Endothelial cell of umbilical vein (primary cell): ENCODE data around the gene RYR1. TPM values are rescaled to one million over a fixed set of nuclear protein-coding genes. Genes with fewer than 3 reads are reported as not detected.

Experiments
- BruUV-seq: library from RNA; stranded (reverse); fragments of 400-500 nt; replicated peaks from 2 replicates; lab custom pipeline; 2021; lab: Mats Ljungman, UMichigan
- CTCF ChIA-PET: fragments of 300-600, 350-600 bp; sonication (Branson Sonifier 250); formaldehyde crosslinking; loops from one replicate; lab custom pipeline; 2021; ENCODE audit warnings: antibody characterized with exemption, inconsistent platforms; lab: Charles Lee
- POLR2A ChIA-PET: fragments of 300-600, 350-600 bp; sonication (Branson Sonifier 250); formaldehyde crosslinking; loops from one replicate; lab custom pipeline; 2021; ENCODE audit warnings: antibody characterized with exemption, inconsistent platforms; lab: Charles Lee
- DNase-seq: peaks from one replicate; pipeline ENCODE4 v3.0.0-alpha.2; 2011; ENCODE audit warnings: low read depth, low spot score
- FAIRE-seq: peaks from 2 replicates; lab custom pipeline; 2011; peaks lifted over from hg19 to GRCh38; lab: Jason Lieb, UNC
- H2AFZ ChIP-seq: 2 replicates; pipeline ENCODE4 v1.6.0; 2012; ENCODE audit warnings: low read depth, low read length, control low read depth, inconsistent platforms
- H3K27ac ChIP-seq: 2 replicates; pipeline ENCODE4 v1.5.1; 2011; ENCODE audit warnings: low read depth, mild to moderate bottlenecking, control low read depth, low read length, moderate library complexity; ENCODE audit not compliant: insufficient read depth
- H3K27me3 ChIP-seq, 2 experiments: 2 replicates each; pipeline versions ENCODE4 v1.6.0 to v1.6.1; 2011; ENCODE audit warnings: low read length in 2 of 2, mixed read lengths in 1 of 2; ENCODE audit not compliant: control insufficient read depth in 2 of 2, insufficient read depth in 2 of 2
- H3K36me3 ChIP-seq, 2 experiments: 2 replicates in 1 of 2; 3 replicates in 1 of 2; pipeline ENCODE4 v1.5.1; 2011; ENCODE audit warnings: low read length in 2 of 2, mild to moderate bottlenecking in 1 of 2, moderate library complexity in 1 of 2; ENCODE audit not compliant: control insufficient read depth in 2 of 2, insufficient read depth in 2 of 2; ENCODE audit errors: extremely low read depth in 1 of 2
- H3K4me1 ChIP-seq: 3 replicates; pipeline ENCODE4 v1.5.1; 2011; ENCODE audit warnings: mild to moderate bottlenecking, low read length; ENCODE audit not compliant: control insufficient read depth, insufficient read depth; ENCODE audit errors: extremely low read depth
- H3K4me2 ChIP-seq: 2 replicates; pipeline ENCODE4 v1.6.1; 2011; ENCODE audit warnings: low read length, control low read depth, mixed read lengths; ENCODE audit not compliant: insufficient read depth
- H3K4me3 ChIP-seq, 3 experiments: fragments of 200-600 bp in 1 of 3; sonication (generic), shearing (Covaris generic) in 1 of 3; replicated peaks in 1 of 3; 2 replicates each; pipeline ENCODE4 v1.5.1; 2011 to 2016; ENCODE audit warnings: control low read depth in 3 of 3, low read length in 3 of 3, mild to moderate bottlenecking in 2 of 3, inconsistent platforms in 1 of 3, low read depth in 1 of 3, moderate library complexity in 1 of 3; ENCODE audit not compliant: insufficient read depth in 1 of 3
- H3K79me2 ChIP-seq: 2 replicates; pipeline ENCODE4 v1.6.0; 2012; ENCODE audit warnings: low read length, inconsistent platforms; ENCODE audit not compliant: control insufficient read depth, insufficient read depth
- H3K9ac ChIP-seq: replicated peaks from 2 replicates; pipeline ENCODE3; 2011; ENCODE audit warnings: low read length, control low read depth; ENCODE audit not compliant: insufficient read depth; ENCODE audit errors: extremely low read depth
- H3K9me1 ChIP-seq: replicated peaks from 3 replicates; pipeline ENCODE4 v1.6.0; 2011; ENCODE audit warnings: mild to moderate bottlenecking, low read length; ENCODE audit not compliant: control insufficient read depth, insufficient read depth; ENCODE audit errors: extremely low read depth
- H3K9me3 ChIP-seq: replicated peaks from 2 replicates; pipeline ENCODE4 v1.5.1; 2012; ENCODE audit warnings: low read length, inconsistent platforms; ENCODE audit not compliant: control insufficient read depth, insufficient read depth
- H4K20me1 ChIP-seq: replicated peaks from 2 replicates; pipeline ENCODE3; 2011; ENCODE audit warnings: mild to moderate bottlenecking, low read length; ENCODE audit not compliant: control insufficient read depth, insufficient read depth; ENCODE audit errors: extremely low read depth
- EZH2 ChIP-seq: IDR thresholded peaks from 2 replicates; pipeline ENCODE4 v1.6.1; 2012; ENCODE audit warnings: borderline replicate concordance, low read depth, mild to moderate bottlenecking, moderate library complexity, low read length, inconsistent platforms; ENCODE audit not compliant: severe bottlenecking
- FOS ChIP-seq: IDR thresholded peaks from 2 replicates; pipeline ENCODE4 v1.6.1; 2011; ENCODE audit warnings: mild to moderate bottlenecking, low read length, moderate library complexity, borderline replicate concordance; ENCODE audit not compliant: insufficient read depth
- GATA2 ChIP-seq: IDR thresholded peaks from 2 replicates; pipeline ENCODE4 v1.7.0; 2011; ENCODE audit warnings: low read depth, mild to moderate bottlenecking, moderate library complexity, mixed read lengths, low read length; ENCODE audit not compliant: insufficient read length, insufficient read depth
- JUN ChIP-seq: IDR thresholded peaks from 2 replicates; pipeline ENCODE4 v1.6.1; 2011; ENCODE audit warnings: borderline replicate concordance, low read depth; ENCODE audit not compliant: insufficient read length, insufficient read depth
- MYC ChIP-seq: IDR thresholded peaks from one replicate; pipeline ENCODE4 v1.6.1; 2011; ENCODE audit warnings: mild to moderate bottlenecking, low read depth, low read length
- POLR2A ChIP-seq: IDR thresholded peaks from 2 replicates; pipeline ENCODE4 v1.6.1; 2012; ENCODE audit warnings: low read depth, mild to moderate bottlenecking, control low read depth, low read length
- POLR2AphosphoS5 ChIP-seq: IDR thresholded peaks from 2 replicates; pipeline ENCODE4 v1.6.1; 2012; ENCODE audit warnings: low read depth, mild to moderate bottlenecking, control low read depth, low read length, moderate library complexity; ENCODE audit not compliant: insufficient read depth
- dilution Hi-C: fragments of 300-500 bp; cut with MboI; formaldehyde crosslinking; loops from one replicate; pipeline ENCODE4 v1.15.0; 2019; ENCODE audit warnings: low sequenced_read_pairs; ENCODE audit not compliant: extremely low pct_ligation_motif_present
- intact Hi-C: fragments of 100-400 bp; cut with micrococcal nuclease; formaldehyde crosslinking; loops from one replicate; pipeline ENCODE4 v1.10.0; 2022
- polyA plus RNA-seq, 4 experiments: library from polyadenylated mRNA; depleted of rRNA in 3 of 4; stranded (reverse) in 3 of 4; unstranded in 1 of 4; fragments of >200 nt; gene quantifications; 2 replicates each; pipeline versions ENCODE4 v1.2.1 to v1.2.3, GENCODE V29; 2011 to 2012; ENCODE audit warnings: missing spikeins in 1 of 4
- total RNA-seq: library from RNA; stranded (reverse); gene quantifications from 2 replicates; pipeline ENCODE4 v1.2.3, GENCODE V29; 2021
- TF ChIP-seq, protein P1 (sequence below), 2 donors: IDR thresholded peaks; 1 replicate in 1 of 2; 2 replicates in 1 of 2; pipeline ENCODE4 v1.5.1; 2011; ENCODE audit warnings: low read length in 2 of 2, mild to moderate bottlenecking in 2 of 2, moderate library complexity in 2 of 2, control low read depth in 1 of 2, inconsistent platforms in 1 of 2, low read depth in 1 of 2; ENCODE audit not compliant: insufficient read depth in 1 of 2; ENCODE audit errors: extremely low read depth in 1 of 2
- TF ChIP-seq, protein P2 (sequence below): IDR thresholded peaks from 2 replicates; pipeline ENCODE4 v1.6.1; 2011; ENCODE audit not compliant: insufficient read depth, insufficient read length

RYR1 gene
- total and polyA plus RNA-seq, 2 donors (not counting 3 experiments of a cell fraction or from before 2014, with no cell fraction given) = under 0.01 to 0.02 TPM

DNA sequence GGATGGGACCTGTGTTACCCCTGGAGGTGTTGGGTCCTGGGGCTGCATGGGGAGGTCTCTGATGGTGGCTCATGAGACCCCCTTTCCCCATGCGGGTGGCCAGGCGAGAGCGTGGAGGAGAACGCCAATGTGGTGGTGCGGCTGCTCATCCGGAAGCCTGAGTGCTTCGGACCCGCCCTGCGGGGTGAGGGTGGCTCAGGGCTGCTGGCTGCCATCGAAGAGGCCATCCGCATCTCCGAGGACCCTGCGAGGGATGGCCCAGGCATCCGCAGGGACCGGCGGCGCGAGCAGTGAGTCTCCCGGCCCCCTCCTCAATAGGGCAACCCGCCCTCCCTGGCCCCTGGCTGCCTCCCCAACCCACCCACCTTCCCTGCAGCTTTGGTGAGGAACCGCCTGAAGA lies 66.0 kb downstream of the RYR1 start:
- Histone ChIP-seq H3K4me2 (no peak overlapping the region), H3K79me2 (no peaks in the 10 kb centered on the region), H3K4me3 (no peak overlapping the region), H3K9ac (no peak overlapping the region), H3K9me3 (no peaks in the 10 kb centered on the region), H2AFZ (no peak overlapping the region), H3K27ac (no peak overlapping the region), H3K36me3 (no peaks in the 10 kb centered on the region), H4K20me1 (no peaks in the 10 kb centered on the region), H3K9me1 (no peaks in the 10 kb centered on the region), H3K27me3 (no peaks in the 10 kb centered on the region), H3K4me1 (no peaks in the 10 kb centered on the region)
- BruUV-seq = no TSS peak
- no peak for DNase-seq
- TF ChIP-seq GATA2 (no peak), MYC (no peak), FOS (no peak)
- TF ChIP-seq, protein P1, sequence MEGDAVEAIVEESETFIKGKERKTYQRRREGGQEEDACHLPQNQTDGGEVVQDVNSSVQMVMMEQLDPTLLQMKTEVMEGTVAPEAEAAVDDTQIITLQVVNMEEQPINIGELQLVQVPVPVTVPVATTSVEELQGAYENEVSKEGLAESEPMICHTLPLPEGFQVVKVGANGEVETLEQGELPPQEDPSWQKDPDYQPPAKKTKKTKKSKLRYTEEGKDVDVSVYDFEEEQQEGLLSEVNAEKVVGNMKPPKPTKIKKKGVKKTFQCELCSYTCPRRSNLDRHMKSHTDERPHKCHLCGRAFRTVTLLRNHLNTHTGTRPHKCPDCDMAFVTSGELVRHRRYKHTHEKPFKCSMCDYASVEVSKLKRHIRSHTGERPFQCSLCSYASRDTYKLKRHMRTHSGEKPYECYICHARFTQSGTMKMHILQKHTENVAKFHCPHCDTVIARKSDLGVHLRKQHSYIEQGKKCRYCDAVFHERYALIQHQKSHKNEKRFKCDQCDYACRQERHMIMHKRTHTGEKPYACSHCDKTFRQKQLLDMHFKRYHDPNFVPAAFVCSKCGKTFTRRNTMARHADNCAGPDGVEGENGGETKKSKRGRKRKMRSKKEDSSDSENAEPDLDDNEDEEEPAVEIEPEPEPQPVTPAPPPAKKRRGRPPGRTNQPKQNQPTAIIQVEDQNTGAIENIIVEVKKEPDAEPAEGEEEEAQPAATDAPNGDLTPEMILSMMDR (IDR thresholded peaks at IDR 0.05; ENCODE audit: extremely low read depth in 1 of 2, insufficient read depth in 1 of 2, low read depth in 1 of 2, low read length in 2 of 2) = no peak
- TF ChIP-seq, protein P2, sequence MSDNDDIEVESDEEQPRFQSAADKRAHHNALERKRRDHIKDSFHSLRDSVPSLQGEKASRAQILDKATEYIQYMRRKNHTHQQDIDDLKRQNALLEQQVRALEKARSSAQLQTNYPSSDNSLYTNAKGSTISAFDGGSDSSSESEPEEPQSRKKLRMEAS = no peak
- FAIRE-seq = no peak
- POLR2A ChIA-PET = no interaction called here
- CTCF ChIA-PET = no interaction called here
- dilution Hi-C loops (no loop called here), intact Hi-C loops (no loop called here)

DNA sequence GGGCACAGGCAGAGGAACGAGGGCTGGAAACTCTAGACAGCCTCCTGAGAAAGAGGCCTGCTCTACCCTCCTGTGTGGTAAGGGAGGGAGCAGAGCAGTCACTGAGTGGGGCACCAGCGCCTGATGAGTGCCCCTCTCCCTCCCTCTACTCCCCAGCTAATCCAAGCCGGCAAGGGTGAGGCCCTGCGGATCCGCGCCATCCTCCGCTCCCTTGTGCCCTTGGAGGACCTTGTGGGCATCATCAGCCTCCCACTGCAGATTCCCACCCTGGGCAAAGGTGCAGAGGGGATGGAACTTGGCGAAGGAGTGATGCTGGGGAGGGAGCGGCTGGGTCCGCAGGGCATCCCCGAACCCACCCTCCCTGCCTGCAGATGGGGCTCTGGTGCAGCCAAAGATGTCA lies 67.0 kb downstream of the RYR1 start:
- no peaks in the 10 kb centered on the region for H3K27me3 ChIP-seq
- H3K4me3 ChIP-seq = no peak overlapping the region
- intact Hi-C loops (no loop called here), dilution Hi-C loops (no loop called here)
- no peaks in the 10 kb centered on the region for H3K79me2 ChIP-seq
- no peak overlapping the region for H2AFZ ChIP-seq
- POLR2A ChIA-PET = no interaction called here
- no peak overlapping the region for H3K4me2 ChIP-seq
- H3K9ac ChIP-seq = no peak overlapping the region
- no peaks in the 10 kb centered on the region for H3K9me1 ChIP-seq
- no peaks in the 10 kb centered on the region for H3K36me3 ChIP-seq
- DNase-seq (no peak), FAIRE-seq (no peak)
- BruUV-seq = no TSS peak
- no peak overlapping the region for H3K27ac ChIP-seq
- H3K9me3 ChIP-seq = no peaks in the 10 kb centered on the region
- no peaks in the 10 kb centered on the region for H3K4me1 ChIP-seq
- no peaks in the 10 kb centered on the region for H4K20me1 ChIP-seq
- CTCF ChIA-PET = no interaction called here
- no peak for TF ChIP-seq JUN
- TF ChIP-seq GATA2 = no peak
- no peak for TF ChIP-seq POLR2AphosphoS5
- no peak for TF ChIP-seq MYC
- no peak for TF ChIP-seq FOS
- TF ChIP-seq, protein P2 = no peak
- TF ChIP-seq, protein P1 (IDR thresholded peaks at IDR 0.05; ENCODE audit: extremely low read depth in 1 of 2, insufficient read depth in 1 of 2, low read depth in 1 of 2, low read length in 2 of 2) = no peak
- no peak for TF ChIP-seq EZH2
- TF ChIP-seq POLR2A = no peak
